GM21737 (cell line): ENCODE measurements around the gene CACNA1S.
A peak's percentile ranks its signal among the peaks of the same experiment; 100 is the strongest.

Experiments
- ATAC-seq: cut with Tn5 transposase; IDR thresholded peaks from one replicate; pipeline ENCODE4 v1.9.1; 2021; ENCODE audit warnings: mild to moderate bottlenecking, moderate library complexity; ENCODE audit not compliant: unreplicated experiment

Gene CACNA1S

DNA sequence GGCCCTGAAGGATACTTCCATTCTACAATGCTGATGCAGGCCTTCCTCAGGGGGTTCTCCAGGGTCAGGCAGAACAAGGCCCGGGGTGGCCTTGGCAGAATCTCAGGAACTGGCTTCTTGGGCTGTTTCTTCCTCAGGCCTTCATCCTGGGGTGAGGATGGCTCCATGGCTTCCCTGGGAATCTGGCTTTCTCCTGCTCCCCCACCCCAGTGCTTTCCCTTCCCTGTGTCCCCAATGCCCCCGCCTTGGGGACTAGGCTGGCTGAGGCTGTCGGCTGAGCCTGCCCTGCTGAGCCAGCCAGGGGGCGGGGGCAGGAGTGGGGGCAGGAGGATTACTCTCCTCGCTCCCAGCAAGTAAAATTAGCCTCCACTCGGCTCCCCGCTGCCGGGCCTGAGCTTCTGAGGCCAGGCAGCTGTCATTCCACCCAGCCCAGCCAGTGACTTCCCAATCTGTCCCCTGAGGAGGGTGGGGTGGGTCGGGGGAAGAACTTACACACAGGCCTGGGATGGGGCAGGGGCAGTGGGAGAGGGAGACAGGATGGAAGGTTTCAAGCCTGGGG lies at the start of gene CACNA1S:
CACNA1S (minus strand) TSS at position 254 of the 559 bp plus-strand sequence; CDS start at position 167, 87 bp downstream.
- no peak for ATAC-seq

DNA sequence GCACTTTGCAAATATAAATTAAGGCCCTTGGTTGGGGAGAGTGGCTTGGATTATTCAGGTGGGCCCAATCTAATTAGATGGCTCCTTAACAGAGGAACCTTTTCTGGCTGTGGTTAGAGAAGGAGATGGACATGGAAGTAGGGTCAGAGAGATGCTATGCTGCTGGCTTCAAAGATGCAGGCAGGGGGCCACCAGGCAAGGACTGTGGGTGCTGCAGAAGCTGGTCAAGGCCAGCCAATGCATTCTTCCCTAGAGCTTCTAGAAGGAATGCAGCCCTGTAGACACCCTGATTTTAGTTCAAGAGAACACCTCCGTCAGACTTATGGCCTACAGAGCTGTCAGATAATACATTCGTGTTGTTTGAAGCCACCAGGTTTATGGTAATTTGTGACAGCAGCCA lies 45.7 kb upstream of the CACNA1S start:
- no peak for ATAC-seq

DNA sequence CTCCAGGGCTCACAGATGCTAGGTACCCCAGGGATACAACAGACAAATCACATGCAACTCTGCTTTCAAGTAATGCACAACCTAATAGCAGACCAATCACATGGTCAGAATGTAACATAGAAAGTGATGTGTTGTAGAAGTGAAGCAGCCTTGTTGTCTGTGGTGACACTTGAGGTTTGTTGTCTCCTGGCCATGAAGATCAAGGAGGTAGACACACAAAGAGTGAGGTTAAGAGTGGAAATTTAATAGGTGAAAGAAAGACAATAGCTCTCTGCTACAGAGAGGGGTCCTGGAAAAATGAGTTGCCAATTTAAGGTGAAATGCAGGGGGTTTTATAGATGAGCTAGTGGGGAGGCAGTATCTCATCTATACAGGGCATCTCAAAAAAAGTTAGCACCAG lies 44.6 kb upstream of the CACNA1S start:
- no peak for ATAC-seq

DNA sequence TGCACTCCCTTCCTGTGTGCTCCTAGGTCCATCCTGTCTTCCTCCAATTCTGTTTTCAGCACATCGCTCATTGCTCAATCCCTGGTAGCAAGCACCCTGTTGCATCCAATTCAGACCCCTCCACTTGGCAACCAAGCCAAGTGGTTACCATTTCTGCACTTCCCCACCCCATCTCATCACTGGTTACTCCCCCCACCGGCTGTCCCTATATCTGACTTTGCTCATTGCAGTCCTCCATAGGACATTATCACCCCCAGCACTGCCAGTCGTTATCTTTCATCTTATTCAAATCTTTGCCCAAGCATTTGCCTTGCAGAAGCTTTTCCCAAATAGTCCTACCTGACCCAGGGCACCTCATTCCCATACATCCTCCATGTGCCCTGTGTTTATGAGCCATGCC lies 44.1 kb upstream of the CACNA1S start:
- ATAC-seq, result no peak

DNA sequence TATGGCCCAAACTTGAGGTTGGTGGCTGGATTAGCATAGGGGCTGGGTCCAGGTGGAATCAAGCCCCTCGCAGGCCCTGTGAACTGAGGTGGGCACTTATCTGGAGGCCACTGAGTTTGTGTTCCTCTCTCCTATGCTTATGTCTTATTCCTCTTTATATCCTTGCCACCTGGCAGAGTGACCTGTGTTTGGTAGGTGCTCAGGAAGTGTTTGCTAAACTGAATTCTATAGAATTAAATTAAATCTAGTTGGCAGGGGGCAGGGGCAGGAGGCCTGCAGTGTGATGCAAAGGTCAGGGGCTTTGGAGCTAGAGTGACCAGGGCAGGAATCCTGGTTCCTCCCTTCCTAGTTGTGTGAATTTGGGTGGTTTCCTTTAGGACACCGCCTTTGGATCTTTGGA lies 43.1 kb upstream of the CACNA1S start:
- no peak for ATAC-seq

DNA sequence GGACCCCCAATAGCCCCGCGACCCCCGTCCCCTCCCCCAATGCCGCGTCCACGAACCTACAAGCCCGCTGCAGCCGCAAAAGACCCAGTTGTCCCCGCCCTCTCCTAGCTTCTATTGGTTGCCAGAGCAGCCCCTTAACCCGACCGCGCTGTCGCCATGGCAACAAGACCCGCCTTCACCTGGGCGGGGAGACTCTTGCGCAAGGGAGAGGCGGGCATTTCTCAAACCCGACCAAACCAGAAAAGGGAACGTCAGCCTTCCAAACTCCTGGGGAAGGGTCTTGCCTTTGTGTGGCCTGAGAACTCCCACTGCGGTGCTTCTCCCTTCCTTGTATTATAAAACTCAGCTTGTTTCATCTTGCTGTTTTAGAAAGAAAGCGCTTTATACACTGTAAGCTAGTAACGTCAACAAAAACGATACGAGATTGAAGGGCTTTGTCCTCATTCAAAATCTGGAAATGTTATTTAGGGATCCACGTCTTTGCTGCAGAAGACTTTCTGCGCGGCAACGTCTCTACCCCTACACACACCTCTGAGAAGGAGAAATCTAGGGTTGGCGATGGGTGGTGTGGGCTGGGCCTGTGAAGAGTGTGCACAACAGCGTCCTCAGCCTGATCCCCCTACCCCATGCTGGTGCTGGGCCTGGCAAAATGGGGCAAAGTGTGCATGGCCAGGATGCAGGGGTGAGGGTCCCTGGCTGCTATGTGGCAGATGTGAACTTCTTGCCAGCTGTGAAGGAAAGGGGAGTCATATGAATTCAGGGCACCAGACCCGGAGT lies 42.4 kb upstream of the CACNA1S start, which contains the start of gene TMEM9:
TMEM9 (minus strand) TSS at position 86 of the 777 bp plus-strand sequence. CDS start 551 bp downstream, outside the sequence.
- peak; percentile 95 for ATAC-seq

DNA sequence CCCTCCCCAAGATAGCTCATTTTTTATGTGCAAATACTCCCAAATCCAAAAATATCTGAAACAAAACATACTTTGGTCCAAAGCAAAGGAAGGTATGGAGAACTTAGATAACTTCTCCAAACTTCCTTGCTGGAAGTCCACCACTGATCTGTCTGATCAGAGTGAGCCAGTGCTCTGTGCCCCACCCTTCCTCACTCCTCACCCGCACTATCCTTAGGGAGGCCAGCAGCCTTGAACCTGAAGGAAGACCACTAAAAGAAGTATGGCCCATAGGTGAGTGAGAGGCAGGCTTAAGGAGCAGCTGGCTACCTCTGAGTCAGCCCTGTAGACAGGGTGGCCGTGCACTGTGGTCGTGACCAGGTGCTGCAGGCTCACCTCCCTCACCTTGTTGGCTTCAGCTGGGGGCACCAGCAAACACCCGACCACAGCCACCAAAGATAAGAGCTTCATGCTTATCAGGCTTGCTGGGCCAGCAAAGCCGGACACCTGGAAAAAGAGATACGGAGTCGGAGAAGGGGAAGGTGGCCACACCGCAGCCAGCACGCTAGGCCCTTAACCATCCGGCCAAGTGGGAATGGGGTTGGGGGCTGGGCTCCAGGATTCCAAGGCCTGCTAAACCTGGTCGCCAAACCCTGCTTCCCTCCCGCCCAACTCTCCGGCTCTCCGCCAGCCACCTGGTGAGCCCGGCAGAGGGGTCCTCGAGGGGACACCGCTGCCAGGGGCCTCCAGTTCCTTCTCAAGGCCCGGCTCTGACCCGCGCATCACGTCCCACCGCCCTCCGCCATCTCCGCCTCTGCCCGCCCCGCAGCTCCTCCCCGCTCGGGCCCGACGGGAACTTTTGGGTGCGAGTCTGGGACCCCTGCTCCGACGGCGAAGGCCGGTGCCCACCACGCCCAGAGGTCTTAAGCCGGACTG lies 41.5 kb upstream of the CACNA1S start:
- ATAC-seq, result peak; percentile 50

DNA sequence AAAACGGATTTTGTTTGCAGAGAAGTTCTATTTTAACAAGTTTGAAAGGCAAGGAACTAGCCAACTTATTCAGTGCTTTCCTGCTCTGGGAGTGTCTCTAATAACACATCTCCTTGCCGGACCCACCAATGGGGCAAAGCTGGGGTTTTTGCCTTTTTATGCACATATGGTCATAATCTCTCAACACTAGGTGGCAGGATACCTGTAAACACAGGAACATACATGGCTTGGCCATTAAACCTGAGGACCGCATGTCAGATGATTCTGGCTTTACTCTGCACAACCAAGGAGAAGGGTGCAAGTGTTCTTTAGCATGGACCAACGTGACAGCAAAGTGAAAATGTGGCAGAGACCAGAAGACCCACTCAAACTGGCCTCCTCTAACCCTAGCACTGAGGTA lies 37.2 kb upstream of the CACNA1S start:
- ATAC-seq, result no peak

DNA sequence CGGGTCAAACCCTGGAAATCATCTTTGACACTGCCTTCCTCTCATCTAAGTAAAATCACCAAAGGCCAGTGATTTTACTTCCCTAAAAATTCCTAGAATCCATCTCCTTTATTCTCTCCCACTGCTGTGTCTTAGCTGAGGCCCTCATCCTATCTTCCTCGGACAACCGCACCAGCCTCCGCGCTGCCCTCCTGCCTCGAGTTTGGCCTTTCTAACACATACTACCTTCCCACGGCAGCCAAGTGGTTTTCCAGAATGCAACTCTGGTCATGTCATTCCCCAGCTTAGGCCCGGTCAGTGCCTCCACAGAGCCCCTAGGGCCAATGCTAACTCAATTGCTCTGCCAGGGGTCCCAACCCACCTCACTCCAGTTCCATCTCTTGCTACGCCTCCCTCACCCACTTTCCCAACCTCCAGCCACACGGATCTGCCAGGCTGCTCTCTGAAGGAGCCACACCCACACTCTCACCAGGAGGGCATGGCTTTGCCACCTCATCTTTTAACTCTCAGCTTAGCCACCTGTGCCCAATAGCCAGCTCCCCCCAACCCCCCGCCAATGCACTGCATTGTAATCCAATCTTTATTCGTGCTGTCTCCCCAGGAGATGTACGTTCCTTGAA lies 35.3 kb upstream of the CACNA1S start:
- ATAC-seq, result no peak

DNA sequence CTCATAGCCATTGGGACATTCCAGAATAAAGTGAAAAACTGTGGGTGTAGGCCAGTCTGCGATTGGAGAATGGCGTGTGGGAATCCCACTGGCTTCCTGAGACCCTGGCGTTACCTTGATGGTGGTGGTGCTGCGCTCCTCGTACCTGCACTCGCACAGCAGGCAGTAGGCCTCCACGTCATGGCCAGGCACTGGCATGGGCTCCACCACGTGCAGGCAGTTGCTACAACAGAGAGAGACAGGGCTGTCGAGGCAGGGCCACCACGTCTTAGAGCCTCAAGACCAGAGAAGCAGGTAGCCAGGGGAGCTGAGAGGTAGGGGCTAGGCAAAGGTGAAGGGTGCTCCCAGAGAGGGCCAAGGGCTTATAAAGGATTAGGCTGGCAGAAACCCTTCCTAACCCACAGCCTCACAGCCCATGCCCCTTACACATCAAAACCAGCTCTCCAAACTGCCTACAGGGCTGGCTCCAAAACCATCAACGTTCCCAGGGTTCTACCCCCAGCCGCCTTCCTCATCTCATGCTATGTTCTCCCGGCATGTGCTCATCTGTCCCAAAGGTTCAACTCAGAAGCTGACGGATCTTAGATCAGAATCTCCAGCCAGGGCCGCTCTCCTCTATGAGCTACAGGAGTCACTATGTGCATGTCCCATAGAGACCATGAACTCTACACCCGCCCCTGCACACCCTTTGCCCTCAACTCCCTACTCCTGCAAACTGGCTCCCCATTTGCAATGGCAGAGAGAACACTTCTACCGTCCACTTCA lies 34.6 kb upstream of the CACNA1S start:
- ATAC-seq, result no peak

DNA sequence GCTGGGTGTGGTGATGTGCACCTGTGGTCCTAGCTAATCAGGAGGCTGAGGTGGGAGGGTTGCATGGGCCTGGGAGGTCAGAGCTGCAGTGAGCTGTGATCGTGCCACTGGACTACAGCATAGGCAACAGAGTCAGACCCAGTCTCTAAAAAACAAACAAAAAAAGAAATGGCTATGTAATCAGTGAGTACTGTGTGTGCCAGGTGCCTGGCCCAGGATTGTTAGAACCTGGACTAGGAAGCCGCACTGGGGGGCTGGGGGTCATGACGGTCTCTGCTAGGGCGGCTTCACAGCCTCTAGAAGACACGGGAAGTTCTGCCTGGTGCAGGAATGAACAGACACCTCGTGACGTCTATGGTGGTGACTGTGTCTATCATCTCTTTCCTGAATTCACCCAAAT lies 33.6 kb upstream of the CACNA1S start:
- ATAC-seq, result no peak

DNA sequence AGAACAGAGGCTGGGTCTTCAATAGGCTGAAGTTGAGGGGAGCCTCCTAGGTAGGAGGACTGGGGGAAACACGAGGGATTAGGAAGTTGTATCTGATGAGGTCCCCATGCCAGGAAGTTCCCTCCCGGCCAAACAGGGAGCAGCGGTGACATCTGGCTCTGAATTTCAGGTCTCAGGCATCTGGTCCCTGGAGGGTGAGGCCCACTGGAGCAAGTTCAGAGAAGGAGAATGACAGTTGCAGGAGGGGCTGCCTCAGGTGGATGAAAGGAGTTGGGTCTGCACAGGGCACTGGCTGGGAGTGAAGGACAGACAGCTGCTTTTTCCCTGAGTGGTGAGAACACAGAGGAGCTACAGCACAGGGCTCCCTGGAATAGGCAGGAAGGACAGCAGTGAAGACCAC lies 32.9 kb upstream of the CACNA1S start:
- ATAC-seq, result no peak

DNA sequence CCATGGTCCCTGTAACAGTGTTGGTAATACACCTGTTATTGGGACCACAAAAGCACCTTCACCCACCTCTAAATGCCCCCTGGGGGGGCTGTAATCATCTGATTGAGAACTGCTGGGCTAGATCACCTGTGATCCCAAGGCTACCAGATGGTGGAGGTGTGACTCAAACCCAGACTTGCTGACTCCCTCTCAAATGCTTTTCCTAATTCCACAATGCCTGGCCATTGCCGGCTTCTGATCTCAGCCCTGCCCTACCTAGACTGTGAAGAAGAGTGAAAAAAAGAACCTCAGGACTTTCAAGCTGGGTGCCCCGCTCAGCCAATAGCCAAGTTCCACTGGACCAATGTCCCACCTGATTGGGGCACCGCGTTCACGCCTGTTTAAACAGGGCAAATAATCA lies 32.5 kb upstream of the CACNA1S start:
- ATAC-seq, result no peak

DNA sequence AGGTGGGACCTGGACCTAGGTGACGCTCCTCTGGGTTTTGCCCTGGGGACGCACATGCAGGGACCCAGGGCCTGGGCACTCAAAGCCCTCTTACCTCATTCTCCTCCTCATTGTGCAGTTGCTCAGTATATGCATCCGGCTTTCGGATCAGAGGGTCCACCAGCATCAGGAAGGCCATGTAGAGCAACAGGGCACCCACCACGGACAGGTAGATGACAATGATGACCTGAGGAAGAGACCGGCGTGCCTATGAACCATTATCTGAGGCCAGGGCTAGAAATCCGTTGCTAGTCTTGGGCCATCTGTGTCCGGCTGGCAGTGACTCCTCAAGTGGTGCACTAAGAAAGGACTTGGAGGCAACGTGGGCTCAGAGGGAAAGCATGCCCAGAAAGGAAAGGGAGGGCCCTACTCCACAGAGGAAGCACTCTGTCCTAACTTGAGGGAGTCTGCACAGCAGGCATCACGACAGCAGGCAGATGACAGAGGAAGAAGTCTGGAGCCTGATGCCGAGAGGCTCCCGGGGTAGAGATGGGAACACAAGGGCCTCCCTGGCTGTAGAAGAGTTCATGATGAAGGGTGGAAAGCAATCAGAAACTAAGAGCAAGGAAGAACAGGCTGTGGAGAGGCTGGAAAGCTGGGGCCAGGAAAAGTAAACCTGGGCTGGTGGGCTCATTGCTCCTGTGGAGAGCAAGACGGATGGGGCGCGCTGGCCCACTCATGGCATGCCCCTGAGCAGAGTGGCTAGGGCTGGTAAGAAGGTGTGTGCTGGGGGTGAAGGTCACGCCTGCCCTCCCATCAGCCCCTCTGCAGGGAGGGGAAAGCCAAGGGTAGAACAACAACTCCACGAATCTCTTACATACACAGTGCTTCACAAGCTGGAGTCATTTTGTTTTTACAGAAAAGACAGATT lies 31.8 kb upstream of the CACNA1S start:
- ATAC-seq, result no peak

DNA sequence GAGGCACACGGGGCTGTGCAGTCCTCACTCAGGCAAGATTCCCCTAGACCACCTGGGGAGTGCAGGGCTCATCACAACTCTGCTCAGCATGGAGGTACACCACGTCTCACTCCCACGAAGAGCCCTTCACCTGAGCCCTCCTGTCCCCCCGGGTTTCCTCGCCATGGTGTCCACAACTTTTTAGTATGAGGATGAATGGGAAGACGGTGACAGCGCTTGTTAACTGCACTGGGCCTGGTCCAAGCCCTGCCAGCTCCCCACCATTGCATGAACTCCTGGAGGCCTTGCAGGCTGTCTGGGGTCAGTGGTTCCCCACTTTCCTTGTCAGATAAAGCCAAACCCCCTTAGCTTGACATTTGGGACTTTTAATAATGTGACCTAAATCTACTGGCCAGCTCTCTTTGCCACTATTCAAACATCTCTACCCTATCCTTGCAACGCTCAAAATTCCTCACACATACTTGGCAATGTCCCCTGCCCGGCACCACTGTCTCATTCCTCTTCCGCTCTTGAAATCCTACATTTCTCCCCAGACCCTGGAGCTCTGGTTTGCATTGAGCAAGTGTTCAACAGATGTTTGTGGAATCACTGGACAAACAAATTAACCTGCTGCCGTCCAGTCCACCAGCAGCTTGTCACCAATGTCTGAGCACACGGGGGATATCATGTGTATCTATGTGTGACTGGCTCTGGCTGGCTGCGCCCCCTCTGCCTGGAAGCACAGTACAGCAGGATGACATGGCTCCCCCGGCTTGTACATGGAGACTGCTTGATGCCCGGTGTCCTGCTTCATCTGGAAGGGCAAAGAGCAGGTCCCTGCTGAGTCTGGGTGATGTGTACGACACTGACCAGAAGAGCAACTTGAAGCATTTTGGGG lies 30.9 kb upstream of the CACNA1S start:
- no peak for ATAC-seq

DNA sequence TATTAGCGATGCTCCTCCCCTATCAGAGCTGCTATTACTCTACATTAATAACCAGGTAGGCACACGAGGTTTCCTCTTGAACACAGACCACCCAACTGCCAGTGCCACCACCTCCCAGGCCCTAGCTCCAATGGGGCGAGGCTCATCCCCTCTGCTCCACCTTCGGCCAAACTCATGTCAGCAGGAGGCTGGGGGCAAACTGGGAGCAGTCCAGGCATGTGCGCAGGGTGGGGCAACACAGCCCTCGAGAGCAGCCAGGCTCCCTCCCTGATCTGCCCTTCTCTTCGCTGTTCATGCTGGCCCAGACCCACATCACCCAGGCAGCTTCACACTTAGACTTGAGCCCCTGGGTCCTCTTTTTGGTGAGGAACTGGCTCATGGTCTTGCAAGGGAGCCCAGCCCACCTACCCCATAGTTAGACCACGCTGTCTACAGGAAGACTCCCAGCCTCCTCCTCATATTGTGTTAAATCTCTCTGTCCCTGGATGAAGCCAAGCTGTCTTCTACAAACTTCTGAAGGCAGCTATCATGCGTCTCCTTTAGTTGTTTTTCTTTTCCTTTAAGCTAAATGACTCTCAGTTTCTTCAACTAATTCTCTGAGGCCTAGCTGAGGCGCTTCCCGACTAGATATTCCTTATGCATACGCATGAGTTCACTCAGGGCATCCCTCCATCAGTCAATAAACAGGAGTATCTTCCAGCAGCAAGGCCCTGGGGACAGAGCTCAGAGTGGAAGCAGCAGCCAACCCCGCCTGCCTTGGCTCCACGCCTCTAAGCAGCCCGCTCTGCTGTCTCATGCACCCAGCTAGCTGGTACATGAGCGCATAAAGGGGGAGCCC lies 30.0 kb upstream of the CACNA1S start:
- ATAC-seq, result no peak

DNA sequence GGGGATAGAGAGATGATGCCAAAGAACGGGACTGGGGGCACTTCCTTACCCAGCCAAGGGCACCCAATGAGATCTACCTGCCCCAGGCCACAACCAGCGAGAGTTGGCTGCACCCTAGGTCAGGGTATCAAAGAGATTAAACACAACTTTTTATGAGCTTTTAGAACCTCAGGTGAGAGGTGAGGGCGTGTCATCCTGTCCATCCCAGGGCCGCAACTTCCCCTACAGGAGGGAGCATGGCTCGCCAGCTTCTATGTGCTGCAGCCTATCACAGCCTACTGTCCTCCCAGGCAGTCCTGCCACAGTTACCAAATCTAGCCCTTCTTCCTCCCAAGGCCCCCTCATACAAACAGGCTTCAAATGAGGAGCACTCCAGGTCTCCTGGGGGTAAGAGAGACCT lies 29.2 kb upstream of the CACNA1S start:
- ATAC-seq, result no peak

DNA sequence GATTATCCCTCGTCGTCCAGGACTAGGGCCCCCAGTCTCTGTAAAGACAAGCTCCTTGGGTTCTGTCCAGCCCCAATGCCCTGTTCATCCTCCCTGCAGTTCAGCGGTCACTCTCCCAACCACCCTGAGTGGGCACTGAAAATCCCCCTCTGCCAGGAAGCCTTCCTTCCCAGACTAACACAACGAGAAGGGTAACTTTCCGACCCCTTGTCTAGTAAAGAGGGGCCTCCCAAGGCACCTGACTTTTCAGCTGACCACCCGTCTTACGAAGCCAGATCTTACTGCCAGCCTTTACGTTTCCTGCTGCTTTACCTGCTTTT lies 28.7 kb upstream of the CACNA1S start:
- ATAC-seq, result no peak
